Activated T-cell treated with anti-CD3 and anti-CD28 coated beads, Interleukin-2, amount 50 U/mL, for 48 hours (primary cell): ENCODE data around the gene FGF21.

Experiments
- DNase-seq, 2 experiments: peaks; one replicate each; pipeline ENCODE4 v3.0.0-alpha.2; 2020

Gene FGF21

GRCh38 chr19:48794291-48794690 lies 39.0 kb downstream of the FGF21 start:
- no peak for DNase-seq

GRCh38 chr19:48795055-48795684 lies 39.8 kb downstream of the FGF21 start:
- peak; percentile 89 to 90 for DNase-seq

GRCh38 chr19:48795685-48796070 lies 40.4 kb downstream of the FGF21 start:
- no peak for DNase-seq

GRCh38 chr19:48796298-48797083 lies 41.2 kb downstream of the FGF21 start:
- DNase-seq: no peak

- no peak for DNase-seq
These were observed 41.8 kb downstream of the FGF21 start for GRCh38 chr19:48797103-48797502.

- no peak for DNase-seq
These were observed 43.6 kb downstream of the FGF21 start for GRCh38 chr19:48798937-48799336.

- no peak for DNase-seq
These were observed 44.3 kb downstream of the FGF21 start for GRCh38 chr19:48799358-48800300.

- no peak for DNase-seq
These were observed 47.3 kb downstream of the FGF21 start for GRCh38 chr19:48802623-48803022.

- no peak for DNase-seq
These were observed 49.2 kb downstream of the FGF21 start for GRCh38 chr19:48804496-48804895.

- DNase-seq: no peak
These were observed 50.1 kb downstream of the FGF21 start for GRCh38 chr19:48805452-48805851.

- peak; percentile 45 to 53 for DNase-seq
These were observed 51.1 kb downstream of the FGF21 start for GRCh38 chr19:48806518-48806817.

- DNase-seq: no peak
These were observed 51.7 kb downstream of the FGF21 start for GRCh38 chr19:48806818-48807589.

- DNase-seq: no peak
These were observed 52.4 kb downstream of the FGF21 start for GRCh38 chr19:48807590-48808308.
